Mucosa of gallbladder (tissue), 1 donor: Measurements from ENCODE around the gene STX2. TPM values are rescaled to one million over a fixed set of nuclear protein-coding genes. Genes with fewer than 3 reads are reported as not detected.
"Not testable (repeated sequence)": the region's sequence is repeated elsewhere in the genome, so short reads cannot be mapped to it uniquely, and the experiment has no call there.

ENCODE experiments used
- DNase-seq: peaks from one replicate; pipeline ENCODE4 v3.0.0-alpha.2; 2020; ENCODE audit warnings: low spot score
- total RNA-seq: library from RNA; stranded (reverse); gene quantifications from one replicate; pipeline ENCODE4 v1.2.1, GENCODE V29; 2021
- donor health status: DM: no; HTN: no; CAD: no.

Gene STX2
- total RNA-seq, result 16.2 TPM

- peak; percentile 89 for DNase-seq
Measured at GRCh38 chr12:130838951-130839769, at the start of gene STX2. STX2 (minus strand) TSS chr12:130839250; CDS start chr12:130839099, 151 bp downstream.

- not testable (repeated sequence) for DNase-seq
Measured at GRCh38 chr12:130887190-130887589, 48.1 kb upstream of the STX2 start.

GRCh38 chr12:130881548-130881947, 42.5 kb upstream of the STX2 start:
- DNase-seq, result no peak

- no peak for DNase-seq
Measured at GRCh38 chr12:130881046-130881445, 42.0 kb upstream of the STX2 start.

- no peak for DNase-seq
Measured at GRCh38 chr12:130880411-130880885, 41.4 kb upstream of the STX2 start.

GRCh38 chr12:130879781-130880389, 40.8 kb upstream of the STX2 start:
- DNase-seq, result no peak

GRCh38 chr12:130879212-130879686, 40.2 kb upstream of the STX2 start:
- no peak for DNase-seq

- DNase-seq, result no peak
Measured at GRCh38 chr12:130878193-130879185, 39.4 kb upstream of the STX2 start.

GRCh38 chr12:130877333-130877732, 38.3 kb upstream of the STX2 start:
- no peak for DNase-seq

GRCh38 chr12:130876758-130877157, 37.7 kb upstream of the STX2 start:
- DNase-seq, result no peak

GRCh38 chr12:130876297-130876696, 37.2 kb upstream of the STX2 start:
- DNase-seq, result no peak

GRCh38 chr12:130875708-130876107, 36.7 kb upstream of the STX2 start:
- DNase-seq, result not testable (repeated sequence)

GRCh38 chr12:130875193-130875592, 36.1 kb upstream of the STX2 start:
- no peak for DNase-seq

GRCh38 chr12:130874696-130875095, 35.6 kb upstream of the STX2 start:
- DNase-seq, result no peak

GRCh38 chr12:130873825-130874224, 34.8 kb upstream of the STX2 start:
- DNase-seq, result no peak

- no peak for DNase-seq
Measured at GRCh38 chr12:130873106-130873795, 34.2 kb upstream of the STX2 start.

GRCh38 chr12:130872179-130873096, 33.4 kb upstream of the STX2 start:
- no peak for DNase-seq

GRCh38 chr12:130871286-130872178, 32.5 kb upstream of the STX2 start, which contains the start of gene RAN:
RAN (plus strand) TSS chr12:130872066; CDS start chr12:130872594, 528 bp downstream.
- DNase-seq, result peak; percentile 93
